HG02885 (cell line): ENCODE results near the gene PLD4.
"Not testable (repeated sequence)": the region's sequence is repeated elsewhere in the genome, so short reads cannot be mapped to it uniquely, and the experiment has no call there.

Source experiments
- ATAC-seq: cut with Tn5 transposase; IDR thresholded peaks from one replicate; pipeline ENCODE4 v1.9.1; 2021; ENCODE audit warnings: mild to moderate bottlenecking; ENCODE audit not compliant: unreplicated experiment, poor library complexity

Gene PLD4

GRCh38 chr14:104924421-104925213, at the start of gene PLD4:
PLD4 (plus strand) TSS chr14:104924879; CDS start chr14:104927141, 2,262 bp downstream.
- no peak for ATAC-seq

- no peak for ATAC-seq
Observed at GRCh38 chr14:104875412-104875751, 49.3 kb upstream of the PLD4 start.

- no peak for ATAC-seq
Observed at GRCh38 chr14:104875811-104876210, 48.9 kb upstream of the PLD4 start.

GRCh38 chr14:104876251-104876699, 48.4 kb upstream of the PLD4 start:
- no peak for ATAC-seq

GRCh38 chr14:104877066-104877805, 47.4 kb upstream of the PLD4 start:
- no peak for ATAC-seq

GRCh38 chr14:104877806-104878550, 46.7 kb upstream of the PLD4 start:
- no peak for ATAC-seq

GRCh38 chr14:104878582-104878981, 46.1 kb upstream of the PLD4 start:
- ATAC-seq = no peak

- ATAC-seq = no peak
Observed at GRCh38 chr14:104879201-104879982, 45.3 kb upstream of the PLD4 start.

- no peak for ATAC-seq
Observed at GRCh38 chr14:104879983-104880565, 44.6 kb upstream of the PLD4 start.

- no peak for ATAC-seq
Observed at GRCh38 chr14:104880584-104881210, 44.0 kb upstream of the PLD4 start.

- ATAC-seq = no peak
Observed at GRCh38 chr14:104881369-104881979, 43.2 kb upstream of the PLD4 start.

- no peak for ATAC-seq
Observed at GRCh38 chr14:104882325-104882973, 42.2 kb upstream of the PLD4 start.

GRCh38 chr14:104882991-104883660, 41.6 kb upstream of the PLD4 start:
- ATAC-seq = no peak

GRCh38 chr14:104883681-104884361, 40.9 kb upstream of the PLD4 start:
- no peak for ATAC-seq

- not testable (repeated sequence) for ATAC-seq
Observed at GRCh38 chr14:104884381-104884780, 40.3 kb upstream of the PLD4 start.

GRCh38 chr14:104885031-104885972, 39.4 kb upstream of the PLD4 start:
- ATAC-seq = no peak
